GM12878 (cell line): Measurements from ENCODE around the gene SRCIN1. TPM values are rescaled to one million over a fixed set of nuclear protein-coding genes. Genes with fewer than 3 reads are reported as not detected.

ENCODE experiments used
- ATAC-seq: fragments of 200-7000 bp; cut with Tn5 transposase; 3 replicates; pipeline ENCODE4 v1.9.1; 2020; ENCODE audit warnings: mild to moderate bottlenecking, moderate library complexity
- BruUV-seq: library from RNA; stranded (reverse); fragments of 400-500 nt; replicated peaks from 2 replicates; lab custom pipeline; 2021; lab: Mats Ljungman, UMichigan
- CTCF ChIA-PET: fragments of 300-600 bp; sonication (Branson Sonifier 250); formaldehyde crosslinking; extraction: SDS; loops from one replicate; lab custom pipeline; 2021; ENCODE audit warnings: inconsistent platforms; lab: Yijun Ruan, JAX
- POLR2A ChIA-PET: fragments of 350-600 bp; formaldehyde crosslinking; extraction: SDS; loops from one replicate; lab custom pipeline; 2021; ENCODE audit warnings: inconsistent platforms; lab: Charles Lee
- RAD21 ChIA-PET: fragments of 300-600 bp; sonication (Branson Sonifier 250); formaldehyde crosslinking; loops from one replicate; lab custom pipeline; 2023; ENCODE audit warnings: antibody characterized with exemption; ENCODE audit not compliant: unreplicated experiment; lab: Charles Lee
- SMC1A ChIA-PET: fragments of 300-600 bp; sonication (Branson Sonifier 250); formaldehyde crosslinking; loops from one replicate; lab custom pipeline; 2023; ENCODE audit not compliant: unreplicated experiment, uncharacterized antibody; lab: Charles Lee
- DNase-seq: peaks from one replicate; pipeline ENCODE4 v3.0.0-alpha.2; 2011; ENCODE audit warnings: low read depth, low spot score
- FAIRE-seq: peaks from 3 replicates; lab custom pipeline; 2011; peaks lifted over from hg19 to GRCh38; lab: Jason Lieb, UNC
- H2AFZ ChIP-seq: 2 replicates; pipeline ENCODE4 v1.6.0; 2011; ENCODE audit warnings: low read depth, low read length, control low read depth; ENCODE audit not compliant: control insufficient read depth
- H3K27ac ChIP-seq: 2 replicates; pipeline ENCODE4 v1.5.1; 2011; ENCODE audit warnings: control low read depth; ENCODE audit not compliant: control insufficient read depth, insufficient read depth
- H3K27me3 ChIP-seq, 2 experiments: replicated peaks in 1 of 2; 2 replicates each; pipeline versions ENCODE4 v1.6.0 to v1.6.1; 2011; ENCODE audit warnings: low read length in 1 of 2; ENCODE audit not compliant: control insufficient read depth in 2 of 2, insufficient read depth in 2 of 2
- H3K36me3 ChIP-seq, 2 experiments: 2 replicates each; pipeline ENCODE4 v1.5.1; 2011; ENCODE audit warnings: low read length in 1 of 2; ENCODE audit not compliant: control insufficient read depth in 2 of 2, insufficient read depth in 2 of 2
- H3K4me1 ChIP-seq: 2 replicates; pipeline ENCODE4 v1.6.1; 2011; ENCODE audit warnings: mild to moderate bottlenecking, low read length, moderate library complexity, mixed read lengths; ENCODE audit not compliant: control insufficient read depth, insufficient read depth
- H3K4me2 ChIP-seq: 2 replicates; pipeline ENCODE4 v1.6.0; 2011; ENCODE audit warnings: control low read depth; ENCODE audit not compliant: control insufficient read depth, insufficient read depth
- H3K4me3 ChIP-seq: fragments of 200-600 bp; sonication (generic); 2 replicates; pipeline ENCODE4 v1.5.1; 2016
- H3K79me2 ChIP-seq: 2 replicates; pipeline ENCODE4 v1.6.0; 2011; ENCODE audit warnings: low read length; ENCODE audit not compliant: control insufficient read depth, insufficient read depth
- H3K9ac ChIP-seq: 2 replicates; pipeline ENCODE4 v1.8.0; 2011; ENCODE audit warnings: low read length, control low read depth, mixed read lengths; ENCODE audit not compliant: control insufficient read depth, insufficient read depth
- H3K9me3 ChIP-seq: replicated peaks from 3 replicates; pipeline ENCODE4 v1.5.1; 2011; ENCODE audit warnings: mild to moderate bottlenecking, low read length; ENCODE audit not compliant: control insufficient read depth, insufficient read depth
- H4K20me1 ChIP-seq: 2 replicates; pipeline ENCODE4 v1.6.0; 2011; ENCODE audit not compliant: control insufficient read depth, insufficient read depth
- CBX3 ChIP-seq: fragments of 200-600 bp; sonication (generic); IDR thresholded peaks from 2 replicates; pipeline ENCODE4 v1.6.1; 2016; ENCODE audit warnings: low read depth, borderline replicate concordance
- HDAC6 ChIP-seq: fragments of 200-600 bp; sonication (generic); IDR thresholded peaks from one replicate; pipeline ENCODE4 v1.8.0; 2017; ENCODE audit warnings: antibody characterized with exemption; ENCODE audit not compliant: unreplicated experiment
- IKZF2 ChIP-seq, 2 experiments: fragments of 450-650 bp; IDR thresholded peaks; 2 replicates each; pipeline ENCODE4 v1.6.1; 2017; ENCODE audit warnings: mild to moderate bottlenecking in 2 of 2, moderate library complexity in 2 of 2
- STAT1 ChIP-seq: fragments of 450-650 bp; conservative IDR thresholded peaks from 2 replicates; pipeline ENCODE4 v1.6.1; 2014; ENCODE audit warnings: antibody characterized with exemption, mild to moderate bottlenecking
- STAT3 ChIP-seq: IDR thresholded peaks from 2 replicates; pipeline ENCODE4 v1.6.1; 2011; ENCODE audit warnings: low read depth, low read length, improper control_type of control experiment
- ZNF384 ChIP-seq: IDR thresholded peaks from 2 replicates; pipeline ENCODE4 v1.6.1; 2012; ENCODE audit warnings: low read depth, mild to moderate bottlenecking, low read length, improper control_type of control experiment, borderline replicate concordance
- WGBS: methylation state at CpG from one replicate; pipeline ENCODE4 v1.1.6; 2016; ENCODE audit warnings: low lambda C conversion rate; ENCODE audit not compliant: insufficient replicate concordance, insufficient coverage; ENCODE audit errors: missing lambda C conversion rate; 5-methylcytosine and 5-hydroxymethylcytosine counted together
- in situ Hi-C: fragments of 300-500 bp; cut with MboI; formaldehyde crosslinking; loops from 9 replicates; pipeline ENCODE4 v1.14.3; 2018; ENCODE audit warnings: mixed read lengths
- intact Hi-C: fragments of 100-400 bp; cut with micrococcal nuclease; formaldehyde crosslinking; loops from one replicate; pipeline ENCODE4 v1.14.2; 2022; ENCODE audit not compliant: unreplicated experiment
- polyA plus RNA-seq, 11 experiments: library from polyadenylated mRNA; depleted of rRNA in 4 of 11; unstranded in 6 of 11; stranded (reverse) in 5 of 11; fragments of >200 nt; fragmentation: Nextera tagmentation in 4 of 11; fragmentation: Illumina TruSeq in 1 of 11; extraction: Ambion mirVana in 4 of 11; extraction: Trizol in 1 of 11; gene quantifications; 1 replicate in 1 of 11; 2 replicates in 10 of 11; pipeline versions ENCODE4 v1.2.1 to v1.2.3, GENCODE V29; 2011 to 2016; ENCODE audit warnings: inconsistent platforms in 2 of 11, missing spikeins in 2 of 11, low read depth in 1 of 11
- total RNA-seq, 4 experiments: library from RNA; depleted of rRNA in 3 of 4; stranded (reverse); fragments of >200 nt in 3 of 4; fragmentation: Illumina TruSeq in 1 of 4; extraction: Trizol in 1 of 4; gene quantifications; 2 replicates each; pipeline versions ENCODE4 v1.2.1 to v1.2.3, GENCODE V29; 2013 to 2021
- TF ChIP-seq, protein P1 (sequence below): fragments of 450-650 bp; IDR thresholded peaks from 2 replicates; pipeline ENCODE4 v1.6.1; 2017; ENCODE audit warnings: mild to moderate bottlenecking, moderate library complexity
- TF ChIP-seq, protein P2 (sequence below): fragments of 450-650 bp; IDR thresholded peaks from 2 replicates; pipeline ENCODE4 v1.6.1; 2014; ENCODE audit warnings: mild to moderate bottlenecking

The SRCIN1 gene
- total and polyA plus RNA-seq, 10 of the 15 experiments (the other 5 are each of a cell fraction or from before 2014, with no cell fraction given), result under 0.01 to 0.74 (median 0.20) TPM; not detected in 3

DNA sequence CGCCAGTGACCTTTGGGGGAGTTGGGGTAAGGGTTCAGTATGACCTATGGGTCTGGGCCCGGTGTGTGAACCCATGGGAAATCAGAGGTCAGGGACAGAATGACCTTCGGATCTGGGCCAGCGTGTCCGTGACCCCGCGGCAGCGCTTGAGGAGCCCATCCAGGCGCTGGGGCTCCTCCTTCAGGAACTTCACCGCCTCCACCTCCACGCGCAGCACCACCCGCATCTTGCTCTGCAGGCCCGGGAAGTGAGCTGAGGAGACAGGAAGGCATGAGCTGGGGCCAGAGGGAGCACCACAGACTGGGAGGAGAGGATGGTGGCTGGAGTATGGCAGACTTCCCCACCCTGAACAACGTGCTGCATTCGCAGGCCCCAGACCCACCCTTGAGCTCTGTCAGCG lies 53.4 kb downstream of the SRCIN1 start (continued):
- TF ChIP-seq, protein P1, sequence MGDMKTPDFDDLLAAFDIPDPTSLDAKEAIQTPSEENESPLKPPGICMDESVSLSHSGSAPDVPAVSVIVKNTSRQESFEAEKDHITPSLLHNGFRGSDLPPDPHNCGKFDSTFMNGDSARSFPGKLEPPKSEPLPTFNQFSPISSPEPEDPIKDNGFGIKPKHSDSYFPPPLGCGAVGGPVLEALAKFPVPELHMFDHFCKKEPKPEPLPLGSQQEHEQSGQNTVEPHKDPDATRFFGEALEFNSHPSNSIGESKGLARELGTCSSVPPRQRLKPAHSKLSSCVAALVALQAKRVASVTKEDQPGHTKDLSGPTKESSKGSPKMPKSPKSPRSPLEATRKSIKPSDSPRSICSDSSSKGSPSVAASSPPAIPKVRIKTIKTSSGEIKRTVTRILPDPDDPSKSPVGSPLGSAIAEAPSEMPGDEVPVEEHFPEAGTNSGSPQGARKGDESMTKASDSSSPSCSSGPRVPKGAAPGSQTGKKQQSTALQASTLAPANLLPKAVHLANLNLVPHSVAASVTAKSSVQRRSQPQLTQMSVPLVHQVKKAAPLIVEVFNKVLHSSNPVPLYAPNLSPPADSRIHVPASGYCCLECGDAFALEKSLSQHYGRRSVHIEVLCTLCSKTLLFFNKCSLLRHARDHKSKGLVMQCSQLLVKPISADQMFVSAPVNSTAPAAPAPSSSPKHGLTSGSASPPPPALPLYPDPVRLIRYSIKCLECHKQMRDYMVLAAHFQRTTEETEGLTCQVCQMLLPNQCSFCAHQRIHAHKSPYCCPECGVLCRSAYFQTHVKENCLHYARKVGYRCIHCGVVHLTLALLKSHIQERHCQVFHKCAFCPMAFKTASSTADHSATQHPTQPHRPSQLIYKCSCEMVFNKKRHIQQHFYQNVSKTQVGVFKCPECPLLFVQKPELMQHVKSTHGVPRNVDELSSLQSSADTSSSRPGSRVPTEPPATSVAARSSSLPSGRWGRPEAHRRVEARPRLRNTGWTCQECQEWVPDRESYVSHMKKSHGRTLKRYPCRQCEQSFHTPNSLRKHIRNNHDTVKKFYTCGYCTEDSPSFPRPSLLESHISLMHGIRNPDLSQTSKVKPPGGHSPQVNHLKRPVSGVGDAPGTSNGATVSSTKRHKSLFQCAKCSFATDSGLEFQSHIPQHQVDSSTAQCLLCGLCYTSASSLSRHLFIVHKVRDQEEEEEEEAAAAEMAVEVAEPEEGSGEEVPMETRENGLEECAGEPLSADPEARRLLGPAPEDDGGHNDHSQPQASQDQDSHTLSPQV, result no peak
- TF ChIP-seq IKZF2 (IDR thresholded peaks at IDR 0.05) (no peak), HDAC6 (no peak), STAT3 (no peak), ZNF384 (no peak)
- TF ChIP-seq, protein P2, sequence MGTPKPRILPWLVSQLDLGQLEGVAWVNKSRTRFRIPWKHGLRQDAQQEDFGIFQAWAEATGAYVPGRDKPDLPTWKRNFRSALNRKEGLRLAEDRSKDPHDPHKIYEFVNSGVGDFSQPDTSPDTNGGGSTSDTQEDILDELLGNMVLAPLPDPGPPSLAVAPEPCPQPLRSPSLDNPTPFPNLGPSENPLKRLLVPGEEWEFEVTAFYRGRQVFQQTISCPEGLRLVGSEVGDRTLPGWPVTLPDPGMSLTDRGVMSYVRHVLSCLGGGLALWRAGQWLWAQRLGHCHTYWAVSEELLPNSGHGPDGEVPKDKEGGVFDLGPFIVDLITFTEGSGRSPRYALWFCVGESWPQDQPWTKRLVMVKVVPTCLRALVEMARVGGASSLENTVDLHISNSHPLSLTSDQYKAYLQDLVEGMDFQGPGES, result no peak

DNA sequence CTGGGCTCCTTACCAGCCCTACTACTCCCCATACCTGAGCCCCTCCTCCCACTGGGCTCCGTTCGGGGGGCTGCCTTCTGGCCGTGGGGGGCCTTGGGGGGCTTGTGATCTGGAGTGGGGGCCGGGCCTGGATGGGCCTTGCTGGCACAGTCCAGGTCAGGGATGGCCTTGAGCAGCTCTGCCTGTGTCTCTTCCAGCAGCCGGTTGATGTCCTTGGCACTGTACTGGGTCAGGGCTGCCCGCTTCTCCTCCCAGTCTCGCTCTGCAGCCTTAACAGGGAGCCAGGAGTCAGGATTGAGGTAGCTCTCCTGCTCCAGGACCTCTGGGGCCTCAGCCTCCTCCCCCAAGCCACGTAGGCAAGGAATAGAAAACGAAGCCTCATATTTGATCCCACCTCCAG lies 54.6 kb downstream of the SRCIN1 start:
- in situ Hi-C loops (no loop called here), intact Hi-C loops (no loop called here)
- H3K9me3 ChIP-seq, result no peaks in the 10 kb centered on the region
- no peak overlapping the region for H3K4me3 ChIP-seq
- H3K27me3 ChIP-seq, result no peaks in the 10 kb centered on the region
- H3K27ac ChIP-seq, result no peak overlapping the region
- ChIA-PET RAD21 (no interaction called here), CTCF (interaction anchor here (5.4 to 10.9 kb wide), 2 partner anchors 7 to 114 kb away, joined by 33 to 492 read pairs; no protein-coding TSS in a partner anchor), POLR2A (no interaction called here), SMC1A (interaction anchor here (9.3 kb wide), 1 partner anchor 114 kb away, joined by 227 read pairs; no protein-coding TSS in a partner anchor)
- FAIRE-seq (no peak), DNase-seq (no peak), ATAC-seq (no peak)
- no peak for TF ChIP-seq STAT1
- TF ChIP-seq CBX3, result no peak
- no peak overlapping the region for H3K4me2 ChIP-seq
- peaks cover under 1% of the 10 kb centered on the region; the same call in 1 of the 2 replicates for H3K4me1 ChIP-seq
- H2AFZ ChIP-seq, result no peak overlapping the region
- BruUV-seq, result no TSS peak
- WGBS, result 15% methylated on average over 8 of the region's 9 CpGs
- H3K9ac ChIP-seq, result no peak overlapping the region
- H3K36me3 ChIP-seq, result no peaks in the 10 kb centered on the region
- no peaks in the 10 kb centered on the region for H4K20me1 ChIP-seq
- H3K79me2 ChIP-seq, result no peaks in the 10 kb centered on the region
